ENCODE data around the gene S100A3. TPM values are rescaled to one million over a fixed set of nuclear protein-coding genes. Genes with fewer than 3 reads are reported as not detected.

The S100A3 gene
- total RNA-seq, 1 experiment from 2014 or later, result 12.0 TPM

- Histone ChIP-seq H3K27me3 (ENCODE audit: control insufficient read depth, insufficient read depth, low read length) (no peaks in the 10 kb centered on the region), H3K27ac (ENCODE audit: low read length) (peak overlapping the region; percentile 98), H3K4me3 (ENCODE audit: low read depth in 2 of 2, low read length in 2 of 2) (no peak overlapping the region), H3K9me3 (ENCODE audit: control insufficient read depth, insufficient read depth, low read depth, low read length) (no peaks in the 10 kb centered on the region), H3K36me3 (ENCODE audit: control insufficient read depth, insufficient read depth, low read length) (no peaks in the 10 kb centered on the region), H3K4me1 (ENCODE audit: control insufficient read depth, insufficient read depth, low read length) (peaks cover 54% of the 10 kb centered on the region)
- intact Hi-C loops (cut with micrococcal nuclease; ENCODE audit: unreplicated experiment), result no loop called here
- CTCF ChIA-PET, result interaction anchor here (0.6 kb wide), 1 partner anchor 188 kb away, joined by 4 read pairs; no protein-coding TSS in a partner anchor
- TF ChIP-seq TCF7L2 (IDR thresholded peaks at IDR 0.05; ENCODE audit: low read depth, low read length) (no peak), SIN3A (IDR thresholded peaks at IDR 0.05; ENCODE audit: borderline replicate concordance, insufficient read depth, low read depth, low read length) (no peak), POLR2AphosphoS5 (IDR thresholded peaks at IDR 0.05; ENCODE audit: low read depth, low read length) (no peak), REST (IDR thresholded peaks at IDR 0.05; ENCODE audit: insufficient read depth in 1 of 2, low read depth in 2 of 2, low read length in 1 of 2) (no peak), CTCF (IDR thresholded peaks at IDR 0.05) (no peak)
- DNase-seq (ENCODE audit: low read depth, low spot score), result no peak
- POLR2A ChIA-PET, result no interaction called here
- in situ Hi-C loops (cut with HindIII; ENCODE audit: low pct_unique_long_range_greater_than_20kb, low sequenced_read_pairs), result no loop called here
- ATAC-seq, result no peak
- BruUV-seq (replicated peaks), result no TSS peak
Measured at GRCh38 chr1:153550398-153550758, 1.3 kb upstream of the S100A3 start.

- no peak for TF ChIP-seq TCF7L2 (IDR thresholded peaks at IDR 0.05; ENCODE audit: low read depth, low read length)
- TF ChIP-seq REST (IDR thresholded peaks at IDR 0.05; ENCODE audit: insufficient read depth in 1 of 2, low read depth in 2 of 2, low read length in 1 of 2), result no peak
- TF ChIP-seq SIN3A (IDR thresholded peaks at IDR 0.05; ENCODE audit: borderline replicate concordance, insufficient read depth, low read depth, low read length), result no peak
- no peak for TF ChIP-seq CTCF (IDR thresholded peaks at IDR 0.05)
- TF ChIP-seq POLR2AphosphoS5 (IDR thresholded peaks at IDR 0.05; ENCODE audit: low read depth, low read length), result no peak
- peak overlapping the region; percentile 98 for H3K27ac ChIP-seq (ENCODE audit: low read length)
- H3K4me1 ChIP-seq (ENCODE audit: control insufficient read depth, insufficient read depth, low read length), result peaks cover 58% of the 10 kb centered on the region
- in situ Hi-C loops (cut with HindIII; ENCODE audit: low pct_unique_long_range_greater_than_20kb, low sequenced_read_pairs), result no loop called here
- intact Hi-C loops (cut with micrococcal nuclease; ENCODE audit: unreplicated experiment), result no loop called here
- no peak for DNase-seq (ENCODE audit: low read depth, low spot score)
- H3K4me3 ChIP-seq (ENCODE audit: low read depth in 2 of 2, low read length in 2 of 2), result no peak overlapping the region
- no peak for ATAC-seq
- no peaks in the 10 kb centered on the region for H3K36me3 ChIP-seq (ENCODE audit: control insufficient read depth, insufficient read depth, low read length)
- no TSS peak for BruUV-seq (replicated peaks)
- ChIA-PET POLR2A (no interaction called here), CTCF (interaction anchor here (0.6 kb wide), 1 partner anchor 188 kb away, joined by 4 read pairs; no protein-coding TSS in a partner anchor)
- no peaks in the 10 kb centered on the region for H3K27me3 ChIP-seq (ENCODE audit: control insufficient read depth, insufficient read depth, low read length)
- no peaks in the 10 kb centered on the region for H3K9me3 ChIP-seq (ENCODE audit: control insufficient read depth, insufficient read depth, low read depth, low read length)
Measured at GRCh38 chr1:153549741-153550397, 811 bp upstream of the S100A3 start.
